IMR-90 (cell line): ENCODE results near the gene FAM151A. TPM values are rescaled to one million over a fixed set of nuclear protein-coding genes. Genes with fewer than 3 reads are reported as not detected.

ENCODE experiments used
- ATAC-seq: fragments of 200-7000 bp; cut with Tn5 transposase; 2 replicates; pipeline ENCODE4 v1.9.1; 2020; ENCODE audit warnings: low read depth, mild to moderate bottlenecking, moderate library complexity
- BruUV-seq: library from RNA; stranded (reverse); fragments of 400-500 nt; replicated peaks from 2 replicates; lab custom pipeline; 2021; lab: Mats Ljungman, UMichigan
- CTCF ChIA-PET: fragments of 300-600 bp; formaldehyde crosslinking; extraction: SDS; loops from one replicate; lab custom pipeline; 2021; ENCODE audit warnings: antibody characterized with exemption; lab: Yijun Ruan, JAX
- POLR2A ChIA-PET: fragments of 300-600 bp; sonication (Branson Sonifier 250); formaldehyde crosslinking; loops from one replicate; lab custom pipeline; 2022; ENCODE audit warnings: antibody characterized with exemption; ENCODE audit not compliant: unreplicated experiment; lab: Charles Lee
- DNase-seq: peaks from one replicate; pipeline ENCODE4 v3.0.0; 2013
- H2AFZ ChIP-seq: replicated peaks from 2 replicates; pipeline ENCODE3; 2013; ENCODE audit warnings: low read length, mild to moderate bottlenecking; ENCODE audit not compliant: poor library complexity
- H2AK5ac ChIP-seq: 2 replicates; pipeline ENCODE4 v1.6.1; 2013; ENCODE audit warnings: low read depth, low read length, inconsistent platforms
- H2AK9ac ChIP-seq: replicated peaks from 2 replicates; pipeline ENCODE3; 2013; ENCODE audit warnings: mild to moderate bottlenecking, low read depth, low read length, moderate library complexity; ENCODE audit not compliant: poor library complexity
- H2BK120ac ChIP-seq: 2 replicates; pipeline ENCODE4 v1.6.1; 2013; ENCODE audit warnings: low read depth, low read length, inconsistent platforms
- H2BK15ac ChIP-seq: 3 replicates; pipeline ENCODE4 v1.6.1; 2013; ENCODE audit warnings: low read depth, low read length, inconsistent platforms
- H2BK20ac ChIP-seq: 2 replicates; pipeline ENCODE4 v1.6.1; 2013; ENCODE audit warnings: low read depth, mild to moderate bottlenecking, inconsistent platforms, low read length, moderate library complexity
- H2BK5ac ChIP-seq: 2 replicates; pipeline ENCODE4 v1.6.1; 2013; ENCODE audit warnings: mild to moderate bottlenecking, low read depth, low read length, inconsistent platforms; ENCODE audit not compliant: poor library complexity, severe bottlenecking
- H3K14ac ChIP-seq: replicated peaks from 2 replicates; pipeline ENCODE4 v1.6.1; 2013; ENCODE audit warnings: low read depth, low read length, inconsistent platforms
- H3K18ac ChIP-seq: 2 replicates; pipeline ENCODE4 v1.6.1; 2013; ENCODE audit warnings: low read depth, low read length, control low read depth
- H3K23ac ChIP-seq: 2 replicates; pipeline ENCODE4 v1.6.1; 2013; ENCODE audit warnings: low read depth, low read length, inconsistent platforms
- H3K27ac ChIP-seq: 2 replicates; pipeline ENCODE4 v1.5.1; 2013; ENCODE audit warnings: mild to moderate bottlenecking, control low read depth, low read length; ENCODE audit not compliant: insufficient read depth
- H3K27me3 ChIP-seq: 2 replicates; pipeline ENCODE4 v1.6.1; 2013; ENCODE audit warnings: low read length; ENCODE audit not compliant: control insufficient read depth, insufficient read depth
- H3K36me3 ChIP-seq: 2 replicates; pipeline ENCODE4 v1.6.1; 2013; ENCODE audit warnings: low read length, mixed read lengths; ENCODE audit not compliant: control insufficient read depth, insufficient read depth
- H3K4ac ChIP-seq: 2 replicates; pipeline ENCODE4 v1.6.1; 2013; ENCODE audit warnings: low read depth, low read length, inconsistent platforms
- H3K4me1 ChIP-seq: 2 replicates; pipeline ENCODE4 v1.6.1; 2013; ENCODE audit warnings: low read length, mixed read lengths; ENCODE audit not compliant: control insufficient read depth, insufficient read depth
- H3K4me2 ChIP-seq: 2 replicates; pipeline ENCODE4 v1.6.1; 2013; ENCODE audit warnings: low read depth, mild to moderate bottlenecking, control low read depth, low read length, moderate library complexity
- H3K4me3 ChIP-seq: 2 replicates; pipeline ENCODE4 v1.5.1; 2013; ENCODE audit warnings: low read depth, mild to moderate bottlenecking, control low read depth, low read length, moderate library complexity; ENCODE audit not compliant: insufficient read depth
- H3K56ac ChIP-seq: 2 replicates; pipeline ENCODE4 v1.6.1; 2013; ENCODE audit warnings: low read length, inconsistent platforms; ENCODE audit not compliant: insufficient read depth; ENCODE audit errors: extremely low read depth
- H3K79me1 ChIP-seq, 2 experiments: 2 replicates each; pipeline ENCODE4 v1.6.1; 2013; ENCODE audit warnings: low read length in 2 of 2, inconsistent platforms in 1 of 2, low read depth in 1 of 2
- H3K9ac ChIP-seq: 2 replicates; pipeline ENCODE4 v1.6.1; 2013; ENCODE audit warnings: low read depth, low read length, control low read depth
- H3K9me1 ChIP-seq: 2 replicates; pipeline ENCODE4 v1.6.1; 2013; ENCODE audit warnings: low read length, inconsistent platforms; ENCODE audit not compliant: insufficient read depth
- H3K9me3 ChIP-seq: 2 replicates; pipeline ENCODE4 v1.6.1; 2013; ENCODE audit warnings: low read length; ENCODE audit not compliant: control insufficient read depth, insufficient read depth
- H4K20me1 ChIP-seq: 2 replicates; pipeline ENCODE4 v1.6.1; 2013; ENCODE audit warnings: low read length, inconsistent platforms; ENCODE audit not compliant: insufficient read depth
- H4K5ac ChIP-seq: 2 replicates; pipeline ENCODE4 v1.6.1; 2013; ENCODE audit warnings: mild to moderate bottlenecking, low read depth, low read length, control low read depth
- H4K8ac ChIP-seq, 2 experiments: 2 replicates each; pipeline ENCODE4 v1.6.1; 2013; ENCODE audit warnings: low read depth in 2 of 2, low read length in 2 of 2, control low read depth in 1 of 2, inconsistent platforms in 1 of 2
- H4K91ac ChIP-seq: 2 replicates; pipeline ENCODE4 v1.6.1; 2013; ENCODE audit warnings: low read depth, low read length, inconsistent platforms; ENCODE audit not compliant: insufficient read depth
- BHLHE40 ChIP-seq: fragments of 150-350 bp; IDR thresholded peaks from 2 replicates; pipeline ENCODE4 v1.6.1; 2016; ENCODE audit warnings: mild to moderate bottlenecking, low read depth, low read length
- CEBPB ChIP-seq: IDR thresholded peaks from 2 replicates; pipeline ENCODE4 v1.6.1; 2012; ENCODE audit warnings: low read depth, low read length, improper control_type of control experiment
- CHD1 ChIP-seq: IDR thresholded peaks from 2 replicates; pipeline ENCODE4 v1.6.1; 2012; ENCODE audit warnings: low read depth, low read length, improper control_type of control experiment
- CTCF ChIP-seq: conservative IDR thresholded peaks from 2 replicates; pipeline ENCODE4 v1.5.1; 2012; ENCODE audit warnings: mild to moderate bottlenecking, low read depth, low read length, improper control_type of control experiment
- ELK1 ChIP-seq: fragments of 150-350 bp; IDR thresholded peaks from 2 replicates; pipeline ENCODE4 v1.6.1; 2016; ENCODE audit warnings: low read depth, mild to moderate bottlenecking, low read length, moderate library complexity, borderline replicate concordance
- FOS ChIP-seq: fragments of 150-350 bp; IDR thresholded peaks from 2 replicates; pipeline ENCODE4 v1.6.1; 2016; ENCODE audit warnings: low read depth, low read length
- MAFK ChIP-seq: IDR thresholded peaks from 2 replicates; pipeline ENCODE4 v1.6.1; 2012; ENCODE audit warnings: low read depth, low read length, improper control_type of control experiment
- MAZ ChIP-seq: IDR thresholded peaks from 2 replicates; pipeline ENCODE4 v1.6.1; 2012; ENCODE audit warnings: low read depth, mild to moderate bottlenecking, low read length, improper control_type of control experiment, moderate library complexity, borderline replicate concordance
- MXI1 ChIP-seq: IDR thresholded peaks from 2 replicates; pipeline ENCODE4 v1.6.1; 2012; ENCODE audit warnings: low read depth, mild to moderate bottlenecking, low read length, moderate library complexity, borderline replicate concordance
- NFE2L2 ChIP-seq: fragments of 150-350 bp; IDR thresholded peaks from 2 replicates; pipeline ENCODE4 v1.6.1; 2016; ENCODE audit warnings: low read depth, mild to moderate bottlenecking, low read length
- POLR2A ChIP-seq: IDR thresholded peaks from 2 replicates; pipeline ENCODE4 v1.6.1; 2012; ENCODE audit warnings: mild to moderate bottlenecking, low read depth, low read length
- RAD21 ChIP-seq: IDR thresholded peaks from 2 replicates; pipeline ENCODE4 v1.6.1; 2012; ENCODE audit warnings: low read length, improper control_type of control experiment
- RCOR1 ChIP-seq: IDR thresholded peaks from 2 replicates; pipeline ENCODE4 v1.6.1; 2012; ENCODE audit warnings: mild to moderate bottlenecking, low read length, improper control_type of control experiment; ENCODE audit not compliant: insufficient replicate concordance
- RFX5 ChIP-seq: IDR thresholded peaks from 2 replicates; pipeline ENCODE4 v1.8.0; 2012; ENCODE audit warnings: low read depth, mild to moderate bottlenecking, low read length, moderate library complexity
- SMC3 ChIP-seq: fragments of 150-350 bp; IDR thresholded peaks from 2 replicates; pipeline ENCODE4 v1.6.1; 2016; ENCODE audit warnings: low read depth, mild to moderate bottlenecking, antibody characterized with exemption, low read length, moderate library complexity
- USF2 ChIP-seq: fragments of 150-350 bp; IDR thresholded peaks from 2 replicates; pipeline ENCODE4 v1.6.1; 2017; ENCODE audit warnings: mild to moderate bottlenecking, antibody characterized with exemption, low read length, low read depth
- whole genome bisulfite sequencing, 2 experiments: methylation state at CpG; one replicate each; pipeline versions ENCODE4 v1.1.5 to v1.1.7; 2013; ENCODE audit warnings: missing lambda C conversion rate in 2 of 2; ENCODE audit not compliant: insufficient read length in 1 of 2; ENCODE audit errors: extremely low coverage in 2 of 2; 5-methylcytosine and 5-hydroxymethylcytosine counted together
- dilution Hi-C: fragments of 300-500 bp; cut with HindIII; formaldehyde crosslinking; loops from one replicate; pipeline ENCODE4 v1.14.3; 2018; ENCODE audit warnings: low sequenced_read_pairs; ENCODE audit not compliant: unreplicated experiment
- in situ Hi-C: fragments of 300-500 bp; cut with MboI; formaldehyde crosslinking; loops from 3 replicates; pipeline ENCODE4 v1.14.3; 2019; ENCODE audit warnings: low sequenced_read_pairs, inconsistent platforms, mixed read lengths
- intact Hi-C: fragments of 100-400 bp; cut with micrococcal nuclease; formaldehyde crosslinking; loops from 2 replicates; pipeline ENCODE4 v1.10.0; 2022
- polyA plus RNA-seq, 3 experiments: library from polyadenylated mRNA; depleted of rRNA; stranded (reverse); fragments of >200 nt; gene quantifications; 2 replicates each; pipeline ENCODE4 v1.2.3, GENCODE V29; 2012; ENCODE audit warnings: low replicate concordance in 1 of 3
- total RNA-seq: library from RNA; depleted of rRNA; stranded (reverse); fragments of >200 nt; gene quantifications from 2 replicates; pipeline ENCODE4 v1.2.3, GENCODE V29; 2012

FAM151A gene
- total and polyA plus RNA-seq, 2 of the 4 experiments (the other 2 are of a cell fraction), result not detected

- Histone ChIP-seq H4K91ac (no peak overlapping the region), H2AK9ac (no peak overlapping the region), H4K5ac (no peak overlapping the region), H3K9ac (no peak overlapping the region), H3K27me3 (no peaks in the 10 kb centered on the region), H3K9me1 (no peaks in the 10 kb centered on the region; the same call in 1 of the 2 replicates), H3K9me3 (no peaks in the 10 kb centered on the region), H3K23ac (no peak overlapping the region), H3K4me2 (no peak overlapping the region), H3K27ac (no peak overlapping the region), H3K36me3 (no peaks in the 10 kb centered on the region), H2AFZ (peak overlapping the region; percentile 63), H4K8ac (no peak overlapping the region), H2BK5ac (no peak overlapping the region), H3K79me1 (no peaks in the 10 kb centered on the region), H4K20me1 (no peaks in the 10 kb centered on the region), H2AK5ac (no peak overlapping the region), H2BK15ac (no peak overlapping the region), H3K4ac (no peak overlapping the region), H3K4me1 (peaks cover 3% of the 10 kb centered on the region; the same call in 1 of the 2 replicates), H3K14ac (no peak overlapping the region), H3K18ac (no peak overlapping the region), H2BK20ac (no peak overlapping the region), H2BK120ac (no peak overlapping the region), H3K56ac (no peak overlapping the region), H3K4me3 (no peak overlapping the region)
- in situ Hi-C loops, result no loop called here
- WGBS, 2 experiments, result 20% methylated on average over 1 of the region's 8 CpGs; no CpG with 5 or more reads in 1 of the 2 experiments
- ChIA-PET POLR2A (no interaction called here), CTCF (no interaction called here)
- dilution Hi-C loops, result no loop called here
- intact Hi-C loops, result no loop called here
- no TSS peak for BruUV-seq
- peak; percentile 48; the same call in 1 of the 2 replicates for ATAC-seq
- no peak for TF ChIP-seq POLR2A
- no peak for TF ChIP-seq MAFK
- no peak for TF ChIP-seq BHLHE40
- no peak for TF ChIP-seq NFE2L2
- TF ChIP-seq CTCF, result no peak
- no peak for TF ChIP-seq SMC3
- no peak for TF ChIP-seq CEBPB
- no peak for TF ChIP-seq ELK1
- TF ChIP-seq FOS, result no peak
- TF ChIP-seq USF2, result no peak
- no peak for TF ChIP-seq RFX5
- TF ChIP-seq CHD1, result no peak
- TF ChIP-seq RAD21, result no peak
- TF ChIP-seq RCOR1, result no peak
- no peak for TF ChIP-seq MAZ
- TF ChIP-seq MXI1, result no peak
- no peak for DNase-seq
These were observed 51.4 kb downstream of the FAM151A start for GRCh38 chr1:54571803-54572541.
